Left ventricle myocardium inferior (tissue), 1 donor: ENCODE data around the gene PRRG3. TPM values are rescaled to one million over a fixed set of nuclear protein-coding genes. Genes with fewer than 3 reads are reported as not detected.

Experiments used
- DNase-seq: peaks from one replicate; pipeline ENCODE4 v3.0.0-alpha.2; 2020
- H3K27ac ChIP-seq: fragments of 200-600 bp; replicated peaks from 2 replicates; pipeline ENCODE4 v1.8.0; 2021
- H3K27me3 ChIP-seq: fragments of 200-600 bp; 2 replicates; pipeline ENCODE4 v1.8.0; 2021; ENCODE audit warnings: low read depth
- H3K36me3 ChIP-seq: fragments of 200-600 bp; 2 replicates; pipeline ENCODE4 v1.8.0; 2021
- H3K4me1 ChIP-seq: fragments of 200-600 bp; 2 replicates; pipeline ENCODE4 v1.8.0; 2021
- H3K4me3 ChIP-seq: fragments of 200-600 bp; 2 replicates; pipeline ENCODE4 v1.8.0; 2021; ENCODE audit warnings: mild to moderate bottlenecking, moderate library complexity
- H3K9me3 ChIP-seq: fragments of 200-600 bp; replicated peaks from 2 replicates; pipeline ENCODE4 v1.8.0; 2021
- intact Hi-C: fragments of 100-400 bp; cut with micrococcal nuclease; formaldehyde crosslinking; loops from one replicate; pipeline ENCODE4 v1.11.0; 2022
- long read RNA-seq: library from polyadenylated mRNA; unstranded; transcript quantifications from one replicate; pipeline ENCODE4 v2.0.0, GENCODE V29; 2021
- total RNA-seq: library from RNA; stranded (reverse); fragmentation: NEBNext Ultra II Directional; extraction: Animal tissue kit (Norgen Biotek cat#: 25700); gene quantifications from one replicate; pipeline ENCODE4 v1.2.1, GENCODE V29; 2021
- TF ChIP-seq, protein P1 (sequence below): fragments of 200-600 bp; IDR thresholded peaks from 2 replicates; pipeline ENCODE4 v1.8.0; 2021; ENCODE audit warnings: antibody characterized with exemption, mild to moderate bottlenecking, borderline replicate concordance
- donor health status: DM: no; HTN: yes; CAD: no; lungs with severe emphysema.

The PRRG3 gene
- 2.7 TPM for total RNA-seq
- long read RNA-seq: 0 reads

GRCh38 chrX:151694661-151695582, at the start of gene PRRG3:
PRRG3 (plus strand) TSS chrX:151695458; CDS start chrX:151698815, 3,357 bp downstream.
- H3K27me3 ChIP-seq: peaks cover 9% of the 10 kb centered on the region
- no peaks in the 10 kb centered on the region for H3K9me3 ChIP-seq
- DNase-seq: no peak
- TF ChIP-seq, protein P1, sequence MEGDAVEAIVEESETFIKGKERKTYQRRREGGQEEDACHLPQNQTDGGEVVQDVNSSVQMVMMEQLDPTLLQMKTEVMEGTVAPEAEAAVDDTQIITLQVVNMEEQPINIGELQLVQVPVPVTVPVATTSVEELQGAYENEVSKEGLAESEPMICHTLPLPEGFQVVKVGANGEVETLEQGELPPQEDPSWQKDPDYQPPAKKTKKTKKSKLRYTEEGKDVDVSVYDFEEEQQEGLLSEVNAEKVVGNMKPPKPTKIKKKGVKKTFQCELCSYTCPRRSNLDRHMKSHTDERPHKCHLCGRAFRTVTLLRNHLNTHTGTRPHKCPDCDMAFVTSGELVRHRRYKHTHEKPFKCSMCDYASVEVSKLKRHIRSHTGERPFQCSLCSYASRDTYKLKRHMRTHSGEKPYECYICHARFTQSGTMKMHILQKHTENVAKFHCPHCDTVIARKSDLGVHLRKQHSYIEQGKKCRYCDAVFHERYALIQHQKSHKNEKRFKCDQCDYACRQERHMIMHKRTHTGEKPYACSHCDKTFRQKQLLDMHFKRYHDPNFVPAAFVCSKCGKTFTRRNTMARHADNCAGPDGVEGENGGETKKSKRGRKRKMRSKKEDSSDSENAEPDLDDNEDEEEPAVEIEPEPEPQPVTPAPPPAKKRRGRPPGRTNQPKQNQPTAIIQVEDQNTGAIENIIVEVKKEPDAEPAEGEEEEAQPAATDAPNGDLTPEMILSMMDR: no peak
- H3K4me1 ChIP-seq: no peaks in the 10 kb centered on the region
- intact Hi-C loops: no loop called here
- H3K27ac ChIP-seq: peak within 1 kb of the TSS; percentile 19
- no peaks in the 10 kb centered on the region for H3K36me3 ChIP-seq
- H3K4me3 ChIP-seq: peak within 1 kb of the TSS; percentile 56

GRCh38 chrX:151675121-151675746, 20.0 kb upstream of the PRRG3 start:
- intact Hi-C loops: no loop called here

DNA sequence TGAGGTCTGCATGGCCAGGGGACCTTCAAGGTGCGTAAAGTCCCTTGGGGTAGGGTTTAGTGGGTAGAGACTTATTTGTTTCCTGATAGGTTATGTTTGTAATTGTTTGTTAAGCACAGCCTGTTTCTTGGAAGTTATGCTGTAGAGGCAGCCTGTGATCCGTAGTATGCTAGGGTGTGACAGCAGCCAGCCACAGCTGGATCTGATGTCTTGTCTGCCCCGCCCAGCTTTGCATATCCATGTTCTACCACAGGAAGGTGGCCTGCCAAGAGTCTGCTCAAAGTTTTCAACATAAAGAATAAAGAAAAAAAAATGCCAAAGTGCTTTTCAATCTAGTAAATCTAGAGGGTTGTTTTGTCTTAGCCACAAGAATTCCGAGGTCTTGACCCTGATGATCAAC, 19.1 kb upstream of the PRRG3 start:
- intact Hi-C loops: no loop called here
- Histone ChIP-seq H3K27ac (no peak overlapping the region), H3K4me3 (no peak overlapping the region), H3K36me3 (no peaks in the 10 kb centered on the region), H3K4me1 (no peaks in the 10 kb centered on the region), H3K27me3 (no peaks in the 10 kb centered on the region), H3K9me3 (no peaks in the 10 kb centered on the region)
- no peak for DNase-seq
- TF ChIP-seq, protein P1: no peak

More at GRCh38 chrX:151675121-151675746, 20.0 kb upstream of the PRRG3 start:
- H3K9me3 ChIP-seq: no peaks in the 10 kb centered on the region
- H3K27ac ChIP-seq: no peak overlapping the region
- TF ChIP-seq, protein P1: no peak
- no peaks in the 10 kb centered on the region for H3K36me3 ChIP-seq
- no peaks in the 10 kb centered on the region for H3K27me3 ChIP-seq
- H3K4me1 ChIP-seq: no peaks in the 10 kb centered on the region
- no peak overlapping the region for H3K4me3 ChIP-seq
- DNase-seq: no peak

- H3K9me3 ChIP-seq: no peaks in the 10 kb centered on the region
- H3K4me3 ChIP-seq: no peak overlapping the region
- TF ChIP-seq, protein P1: no peak
- no peak overlapping the region for H3K27ac ChIP-seq
- no peaks in the 10 kb centered on the region for H3K36me3 ChIP-seq
- H3K27me3 ChIP-seq: no peaks in the 10 kb centered on the region
- intact Hi-C loops: loop anchor here (10.0 kb wide), 1 partner anchor 525 kb away; no protein-coding TSS in a partner anchor
- H3K4me1 ChIP-seq: no peaks in the 10 kb centered on the region
- no peak for DNase-seq
These were observed 15.4 kb upstream of the PRRG3 start for GRCh38 chrX:151679798-151680402.

DNA sequence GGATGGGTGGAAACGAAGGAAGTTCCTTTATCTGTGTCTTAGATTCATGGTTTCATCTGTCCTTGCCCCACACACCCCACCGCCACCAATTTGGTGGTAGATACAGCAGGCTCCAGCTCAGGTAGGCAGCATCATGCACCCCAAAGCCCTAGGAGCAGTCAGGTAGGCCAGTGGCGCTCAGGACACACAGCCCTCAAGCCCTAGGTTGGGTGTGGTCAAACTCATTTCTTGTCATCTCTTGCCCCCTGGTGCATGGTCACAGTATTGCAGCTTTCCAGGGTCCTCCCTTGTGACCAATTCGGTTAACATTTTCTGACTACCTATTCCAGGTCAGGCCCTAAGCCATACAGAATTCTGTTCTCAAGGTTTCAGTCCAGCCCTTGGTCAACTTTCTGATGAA, 14.5 kb upstream of the PRRG3 start:
- Histone ChIP-seq H3K4me3 (no peak overlapping the region), H3K9me3 (no peaks in the 10 kb centered on the region), H3K27ac (no peak overlapping the region), H3K36me3 (no peaks in the 10 kb centered on the region), H3K4me1 (no peaks in the 10 kb centered on the region), H3K27me3 (no peaks in the 10 kb centered on the region)
- no peak for DNase-seq
- intact Hi-C loops: loop anchor here (10.0 kb wide), 1 partner anchor 526 kb away; no protein-coding TSS in a partner anchor
- TF ChIP-seq, protein P1: peak; percentile 62
